HG03159 (cell line): ENCODE data around the gene CPT1A.

Experiments
- ATAC-seq: cut with Tn5 transposase; IDR thresholded peaks from one replicate; pipeline ENCODE4 v1.9.1; 2021; ENCODE audit warnings: mild to moderate bottlenecking, moderate library complexity; ENCODE audit not compliant: unreplicated experiment

The CPT1A gene

GRCh38 chr11:68854273-68854958 is 12.7 kb upstream of the CPT1A start:
- no peak for ATAC-seq

- no peak for ATAC-seq
Observed at GRCh38 chr11:68852628-68853027, 10.9 kb upstream of the CPT1A start.

DNA sequence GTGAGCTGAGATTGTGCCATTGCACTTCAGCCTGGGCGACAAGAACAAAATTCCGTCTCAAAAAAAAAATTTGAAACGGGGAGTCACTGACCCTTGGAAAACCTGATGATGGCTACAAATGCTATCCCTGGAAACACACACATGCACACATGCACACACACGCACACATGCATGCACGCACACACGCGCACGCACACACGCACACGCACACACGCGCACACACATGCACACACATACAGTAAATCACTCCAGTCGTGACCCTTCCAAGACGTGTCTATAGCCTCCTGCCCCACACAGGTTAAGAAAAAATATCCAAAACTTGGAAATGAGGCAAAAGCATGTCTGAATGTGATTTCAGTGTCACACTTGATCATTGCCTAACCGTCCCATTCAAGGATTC is 6.7 kb upstream of the CPT1A start:
- no peak for ATAC-seq

GRCh38 chr11:68847395-68847794 is 5.7 kb upstream of the CPT1A start:
- ATAC-seq: no peak

GRCh38 chr11:68845351-68846002 is 3.8 kb upstream of the CPT1A start:
- ATAC-seq: no peak

- ATAC-seq: no peak
Observed at GRCh38 chr11:68844801-68845200, 3.1 kb upstream of the CPT1A start.

GRCh38 chr11:68844376-68844775 is 2.7 kb upstream of the CPT1A start:
- ATAC-seq: no peak

DNA sequence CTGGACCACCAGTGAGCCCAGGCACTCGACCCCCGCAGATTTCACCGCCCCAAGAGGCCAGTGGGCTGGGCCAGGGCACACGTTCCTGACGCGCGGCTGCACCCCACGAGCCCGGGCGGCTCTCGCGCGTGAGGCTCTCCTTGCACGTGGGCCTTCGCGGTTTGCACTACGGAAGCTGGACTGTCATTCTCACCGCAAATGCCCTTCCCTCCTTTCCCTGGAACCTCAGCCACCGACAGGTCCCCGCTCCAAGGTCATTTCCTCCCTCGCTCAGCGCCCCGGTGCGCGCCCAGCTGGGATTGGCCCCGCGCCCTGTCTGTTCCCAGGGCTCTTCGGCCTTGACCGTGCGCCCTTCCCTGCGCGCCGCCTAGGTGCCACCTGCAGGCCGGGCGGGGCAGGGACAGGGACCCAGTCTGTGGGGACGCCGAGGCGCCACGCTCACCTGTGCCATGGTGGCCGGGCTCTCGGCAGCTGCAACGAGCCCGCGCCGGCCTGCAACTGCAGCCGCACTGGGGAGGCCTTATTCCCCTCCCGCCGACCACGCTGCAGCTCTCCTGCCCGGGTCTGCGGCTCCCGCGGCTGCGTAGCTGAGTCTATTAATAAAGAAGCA is 2.1 kb upstream of the CPT1A start:
- ATAC-seq: peak; percentile 54

DNA sequence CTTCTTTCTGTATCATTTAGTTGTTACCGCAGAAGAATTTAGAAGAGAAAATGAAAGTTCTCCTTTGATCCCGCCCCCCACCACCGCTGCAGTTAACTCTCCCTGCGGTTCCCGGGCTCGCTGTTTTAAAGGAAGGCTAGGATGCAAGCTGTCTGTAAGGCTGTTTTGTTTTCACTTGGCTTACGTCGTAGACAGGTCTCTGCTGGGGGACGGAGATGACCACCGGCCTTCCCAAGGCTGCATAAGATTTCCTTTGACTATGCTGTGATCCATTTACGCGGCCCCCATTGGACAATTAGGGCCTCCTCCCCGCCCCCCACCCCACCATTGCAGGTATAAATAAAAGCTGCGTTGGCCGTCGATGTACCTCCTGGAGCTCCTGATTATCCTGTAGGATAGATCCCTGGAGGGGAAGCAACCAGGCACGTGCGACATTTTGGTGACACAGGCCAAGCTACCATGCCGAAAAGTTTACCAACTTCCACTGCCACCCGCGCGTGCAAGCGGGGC is 1.4 kb upstream of the CPT1A start:
- ATAC-seq: no peak

GRCh38 chr11:68842427-68843051 is 823 bp upstream of the CPT1A start:
- no peak for ATAC-seq

DNA sequence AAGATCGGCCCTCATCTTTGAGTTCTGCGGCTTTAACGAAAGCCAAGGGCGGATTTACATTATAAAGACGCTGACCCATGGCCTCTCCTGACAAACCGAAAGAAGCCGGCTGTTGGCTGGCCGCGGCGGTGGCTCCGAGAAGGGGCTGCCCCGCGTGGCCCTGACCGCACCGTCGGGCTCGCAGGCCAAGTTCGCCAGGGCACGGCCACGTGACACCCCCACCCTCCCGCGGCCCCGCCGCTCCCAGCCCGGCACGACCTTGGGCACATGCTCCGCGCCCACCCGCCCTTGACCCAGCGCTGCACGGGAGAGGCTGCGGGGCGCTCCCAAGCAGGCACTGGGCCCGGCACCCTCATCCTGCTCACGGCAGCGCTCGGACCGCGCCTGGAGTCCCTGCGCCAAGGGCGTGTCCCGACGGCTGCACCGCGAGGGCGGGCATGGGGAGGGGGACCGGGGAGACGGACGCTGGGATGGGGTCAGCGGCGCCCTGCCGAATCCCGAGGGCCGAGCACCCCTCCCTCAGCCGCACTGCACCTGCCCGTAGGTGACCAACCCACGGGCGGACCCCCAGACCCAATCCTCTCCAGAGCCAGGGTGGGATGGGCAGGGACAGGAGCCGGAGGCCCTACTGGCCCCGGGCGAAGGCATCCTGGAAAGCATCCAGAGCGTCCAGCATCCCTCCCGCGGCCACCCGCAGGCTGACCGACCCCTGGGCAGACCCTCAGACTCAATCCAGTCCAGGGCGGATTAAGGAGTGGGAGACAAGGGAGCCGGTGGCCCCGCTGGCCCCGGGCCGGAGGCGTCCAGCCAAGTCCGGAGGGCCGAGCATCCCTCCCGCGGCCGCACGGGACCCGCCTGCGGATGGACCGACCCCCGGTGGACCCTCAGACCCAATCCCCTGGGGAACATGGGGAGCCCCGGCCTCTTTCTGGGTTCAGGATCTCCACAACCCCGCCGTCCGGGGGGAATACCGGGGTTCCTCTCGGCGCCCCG is 759 bp downstream of the CPT1A start:
- no peak for ATAC-seq

GRCh38 chr11:68839911-68840641 is 1.6 kb downstream of the CPT1A start:
- no peak for ATAC-seq

DNA sequence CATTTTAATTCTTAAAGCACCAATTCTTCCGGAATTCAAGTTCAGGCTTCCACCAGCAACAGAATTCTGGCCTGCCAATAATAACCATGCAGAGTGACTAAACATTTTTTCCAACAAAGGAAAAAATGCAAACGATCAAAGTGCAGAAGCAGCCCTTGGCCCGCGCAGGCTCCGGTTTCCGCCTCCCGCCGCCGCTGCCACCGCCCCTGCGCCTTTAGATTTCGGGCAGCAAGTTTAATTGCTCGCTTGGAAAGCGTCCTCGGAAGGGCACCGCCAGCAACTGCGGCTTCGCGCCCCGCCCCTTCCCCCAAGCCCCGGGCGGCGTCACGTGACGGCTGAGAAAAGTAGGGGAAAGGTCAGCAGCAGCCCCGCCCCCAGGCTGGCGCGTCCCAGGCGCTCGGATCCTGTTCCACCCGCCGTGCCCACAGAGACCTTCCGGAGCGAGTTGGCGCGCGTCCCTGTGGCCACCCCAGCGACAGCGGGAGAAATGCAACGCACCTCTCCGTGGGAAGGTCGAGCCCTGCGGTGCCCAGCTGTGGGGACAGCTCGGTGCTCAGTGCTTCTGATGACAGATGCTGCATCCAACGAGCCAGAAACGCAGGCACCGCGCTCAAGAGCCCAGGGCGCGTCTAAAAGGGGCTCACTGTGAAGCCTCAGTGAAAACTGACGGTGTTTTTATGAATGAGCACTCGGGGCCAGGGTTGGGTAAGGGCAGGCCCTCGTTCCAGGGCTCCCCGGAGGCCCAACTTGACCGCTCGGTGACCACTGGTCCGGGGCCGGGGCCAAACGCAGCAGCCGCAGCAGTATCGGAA is 2.5 kb downstream of the CPT1A start:
- ATAC-seq: peak; percentile 42

DNA sequence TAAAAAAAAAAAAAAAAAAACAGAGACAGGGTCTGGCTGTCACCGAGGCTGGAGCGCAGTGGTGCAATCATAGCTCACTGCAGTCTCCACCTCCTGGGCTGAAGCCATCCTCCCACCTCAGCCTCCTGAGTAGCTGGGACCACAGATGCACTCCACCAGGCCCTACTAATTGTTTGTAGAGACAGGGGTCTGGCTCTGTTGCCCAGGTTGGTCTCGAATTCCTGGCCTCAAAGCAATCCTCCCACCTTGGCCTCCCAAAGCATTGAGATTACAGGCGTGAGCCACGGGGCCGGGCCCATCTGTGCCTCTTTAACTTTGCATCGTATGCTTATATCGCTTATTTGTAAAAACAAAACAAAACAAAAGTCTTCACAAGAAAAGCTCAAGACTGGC is 3.1 kb downstream of the CPT1A start:
- ATAC-seq: no peak

- no peak for ATAC-seq
Observed at GRCh38 chr11:68837583-68838571, 3.8 kb downstream of the CPT1A start.

DNA sequence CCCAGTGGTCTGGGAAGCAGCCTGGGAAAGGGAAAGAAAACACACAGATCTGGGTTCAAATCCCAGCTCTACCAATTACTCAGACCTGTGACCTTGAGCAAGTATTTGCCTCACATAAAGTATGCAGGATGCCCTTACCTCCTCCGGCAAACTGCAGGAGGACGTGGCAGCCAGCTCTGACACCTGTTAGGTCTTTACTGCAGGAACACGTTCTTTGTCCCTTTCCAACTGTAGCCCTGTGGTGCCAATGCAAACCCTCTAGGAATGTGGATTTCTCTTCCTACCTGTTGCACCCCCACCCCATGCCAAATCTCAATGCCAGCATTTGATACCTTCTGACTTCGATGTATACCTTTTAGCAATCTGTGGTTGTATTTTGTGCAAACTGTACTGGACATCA is 6.0 kb downstream of the CPT1A start:
- no peak for ATAC-seq

GRCh38 chr11:68835328-68835727 is 6.4 kb downstream of the CPT1A start:
- ATAC-seq: no peak
